ENCODE data around the gene FAM120A. TPM values are rescaled to one million over a fixed set of nuclear protein-coding genes. Genes with fewer than 3 reads are reported as not detected.

FAM120A gene
- total RNA-seq, 1 donor from 2014 or later = 147 TPM

DNA sequence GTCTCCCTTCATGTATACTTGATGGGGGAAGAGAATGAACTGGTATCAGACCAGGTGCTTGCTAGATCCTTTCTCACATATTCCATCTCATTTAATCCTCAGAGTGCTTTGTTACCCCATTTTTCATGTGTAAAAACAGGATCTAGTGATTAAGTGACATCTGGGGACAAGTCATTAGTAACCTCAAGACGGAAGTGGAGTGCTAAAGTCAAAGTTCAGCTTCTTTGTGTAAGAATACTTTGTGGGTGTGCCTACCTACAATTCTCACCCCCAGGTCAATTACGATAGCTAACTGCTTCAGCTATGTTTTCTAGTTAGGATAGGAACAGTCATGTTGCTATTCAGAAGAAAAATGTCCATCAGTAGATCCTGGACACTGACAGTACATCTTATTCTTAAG lies 5.0 kb downstream of the FAM120A start:
- H3K4me3 Mint-ChIP-seq = peak overlapping the region; percentile 6

DNA sequence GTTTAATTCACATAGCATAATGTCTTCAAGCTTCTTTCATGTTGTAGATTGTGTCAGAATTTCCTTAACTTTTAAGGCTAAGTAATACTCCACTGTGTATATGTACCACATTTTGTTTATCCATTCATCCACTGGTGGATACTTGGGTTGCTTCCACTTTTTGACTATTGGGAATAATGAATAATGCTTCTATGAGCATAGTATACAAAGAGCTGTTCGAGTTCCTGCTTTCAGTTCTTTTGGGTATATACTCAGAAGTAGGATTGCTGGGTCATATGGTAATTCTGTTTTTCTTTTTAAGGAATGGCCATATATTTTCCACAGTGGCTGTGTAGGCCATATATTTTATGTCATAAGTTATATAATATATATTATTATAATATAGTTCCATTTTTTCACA lies 5.5 kb downstream of the FAM120A start:
- H3K36me3 Mint-ChIP-seq (ENCODE audit: low read depth) = peaks cover 51% of the 10 kb centered on the region
- intact Hi-C loops (cut with micrococcal nuclease) = no loop called here
- no peak overlapping the region for H3K27ac Mint-ChIP-seq
- peaks cover 62% of the 10 kb centered on the region for H3K4me1 Mint-ChIP-seq
- no peak for DNase-seq
- no peak overlapping the region for H3K4me3 Mint-ChIP-seq
- H3K27me3 Mint-ChIP-seq = no peaks in the 10 kb centered on the region
- no peaks in the 10 kb centered on the region for H3K9me3 Mint-ChIP-seq

More for the DNA sequence above, 5.0 kb downstream of the FAM120A start:
- Mint-ChIP-seq H3K9me3 (no peaks in the 10 kb centered on the region), H3K27me3 (no peaks in the 10 kb centered on the region), H3K27ac (no peak overlapping the region), H3K4me1 (peaks cover 60% of the 10 kb centered on the region), H3K36me3 (ENCODE audit: low read depth) (peaks cover 51% of the 10 kb centered on the region)
- intact Hi-C loops (cut with micrococcal nuclease) = no loop called here
- no peak for DNase-seq

DNA sequence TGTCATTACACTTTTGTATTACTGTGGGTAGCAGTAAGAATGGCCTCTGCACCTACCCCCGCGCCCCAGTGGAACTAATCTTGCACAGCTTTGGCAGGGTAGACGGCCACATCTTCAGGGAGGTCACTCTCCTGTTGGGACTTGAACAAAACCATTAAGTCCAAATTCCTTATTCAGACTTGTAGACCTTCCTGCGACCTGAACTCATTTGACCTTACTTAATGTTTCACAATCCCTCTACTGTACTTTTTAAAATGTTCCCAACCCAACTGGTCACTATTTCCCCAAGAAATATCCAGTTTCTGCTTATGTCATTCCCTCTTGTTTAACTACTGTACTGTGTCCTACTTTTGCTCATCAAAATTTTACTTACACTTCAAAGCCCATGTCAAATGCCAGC lies 7.2 kb downstream of the FAM120A start:
- intact Hi-C loops (cut with micrococcal nuclease) = no loop called here
- Mint-ChIP-seq H3K27ac (no peak overlapping the region), H3K36me3 (ENCODE audit: low read depth) (peaks cover 41% of the 10 kb centered on the region)

DNA sequence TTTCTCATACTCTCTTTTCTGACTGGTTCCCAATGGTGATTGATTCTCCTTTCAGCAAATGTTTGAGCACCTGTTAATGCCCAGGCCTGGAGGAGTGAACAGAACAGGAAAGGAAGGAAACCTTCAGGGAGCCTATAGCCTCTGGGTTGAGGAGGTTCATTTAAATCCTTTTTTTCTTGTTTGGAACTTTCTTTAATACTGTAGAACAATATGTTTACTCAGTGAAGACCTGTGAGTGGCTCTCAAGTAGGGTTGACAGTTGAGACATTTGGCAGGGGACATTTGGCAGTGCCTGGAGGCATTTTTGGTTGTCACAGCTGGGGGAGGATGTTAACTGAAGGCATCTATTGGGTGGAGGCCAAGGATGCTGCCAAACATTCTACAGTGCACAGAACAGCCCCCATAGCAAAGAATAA lies 8.0 kb downstream of the FAM120A start:
- intact Hi-C loops (cut with micrococcal nuclease) = no loop called here
- no peak overlapping the region for H3K4me3 Mint-ChIP-seq
- H3K27ac Mint-ChIP-seq = no peak overlapping the region
- peaks cover 74% of the 10 kb centered on the region for H3K4me1 Mint-ChIP-seq
- no peak for DNase-seq
- H3K9me3 Mint-ChIP-seq = peaks cover 3% of the 10 kb centered on the region
- H3K36me3 Mint-ChIP-seq (ENCODE audit: low read depth) = peaks cover 37% of the 10 kb centered on the region
- no peaks in the 10 kb centered on the region for H3K27me3 Mint-ChIP-seq

More for the DNA sequence above, 7.2 kb downstream of the FAM120A start:
- DNase-seq = no peak
- H3K4me1 Mint-ChIP-seq = peaks cover 72% of the 10 kb centered on the region
- H3K9me3 Mint-ChIP-seq = peaks cover 3% of the 10 kb centered on the region
- no peak overlapping the region for H3K4me3 Mint-ChIP-seq
- no peaks in the 10 kb centered on the region for H3K27me3 Mint-ChIP-seq

DNA sequence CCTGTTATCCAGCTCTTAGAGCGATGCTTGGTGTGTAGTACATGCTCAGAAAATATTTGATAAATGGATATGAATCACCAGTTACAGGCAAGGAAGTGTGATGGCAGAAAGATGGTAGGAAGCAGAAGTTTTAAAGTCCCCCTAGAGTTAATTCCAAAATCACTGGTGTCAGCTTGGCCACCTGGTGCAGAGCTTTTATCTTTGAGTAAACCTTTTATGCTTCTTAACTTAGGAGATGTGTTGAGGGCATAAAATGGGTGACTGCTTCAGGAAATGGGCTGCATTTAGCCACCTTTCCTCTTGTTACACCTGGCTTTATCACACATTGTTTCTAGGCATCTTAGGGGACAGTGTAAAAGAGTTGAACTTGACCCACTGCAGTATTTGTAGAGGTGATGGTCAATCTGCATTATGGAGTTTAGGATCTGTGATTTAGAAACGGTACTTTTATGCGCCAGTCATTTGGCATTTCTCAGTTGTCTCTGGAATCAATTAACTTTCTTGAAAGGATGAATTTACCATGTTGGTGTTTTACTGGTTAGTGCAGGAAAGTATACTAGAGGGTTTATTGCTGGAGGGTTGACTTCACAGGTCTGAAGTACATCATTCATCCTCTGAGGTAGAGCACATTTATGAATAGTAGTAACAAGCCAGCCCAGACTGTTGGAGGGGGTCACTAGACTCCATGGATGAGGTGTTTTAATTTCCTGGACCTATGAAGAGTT lies 9.4 kb downstream of the FAM120A start:
- intact Hi-C loops (cut with micrococcal nuclease) = no loop called here
- peak overlapping the region; percentile 54 for H3K27ac Mint-ChIP-seq
- peaks cover 78% of the 10 kb centered on the region for H3K4me1 Mint-ChIP-seq

DNA sequence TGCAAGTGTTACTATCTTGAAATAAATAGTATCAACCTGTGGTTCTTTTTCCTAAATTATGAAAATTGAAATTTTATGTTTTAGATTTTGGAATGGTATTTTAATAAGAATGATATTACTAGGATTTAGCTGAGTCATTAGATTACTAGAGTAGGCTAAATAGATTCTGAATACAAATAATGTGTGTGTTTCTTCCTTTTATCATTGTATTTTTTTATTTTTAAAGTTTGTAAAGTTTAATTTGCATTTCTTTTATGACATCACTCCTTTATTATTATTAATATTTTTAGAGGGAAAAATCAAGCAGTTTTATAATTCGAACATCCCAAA lies 9.9 kb downstream of the FAM120A start:
- H3K36me3 Mint-ChIP-seq (ENCODE audit: low read depth) = peaks cover 36% of the 10 kb centered on the region
- intact Hi-C loops (cut with micrococcal nuclease) = no loop called here
- H3K4me1 Mint-ChIP-seq = peaks cover 80% of the 10 kb centered on the region
- H3K9me3 Mint-ChIP-seq = peaks cover 3% of the 10 kb centered on the region
- H3K4me3 Mint-ChIP-seq = no peak overlapping the region
- H3K27me3 Mint-ChIP-seq = no peaks in the 10 kb centered on the region
- no peak for DNase-seq
- H3K27ac Mint-ChIP-seq = no peak overlapping the region

More for the DNA sequence above, 9.4 kb downstream of the FAM120A start:
- H3K9me3 Mint-ChIP-seq = peaks cover 3% of the 10 kb centered on the region
- peak overlapping the region; percentile 32 for H3K4me3 Mint-ChIP-seq
- no peaks in the 10 kb centered on the region for H3K27me3 Mint-ChIP-seq
- no peak for DNase-seq
- H3K36me3 Mint-ChIP-seq (ENCODE audit: low read depth) = peaks cover 38% of the 10 kb centered on the region

DNA sequence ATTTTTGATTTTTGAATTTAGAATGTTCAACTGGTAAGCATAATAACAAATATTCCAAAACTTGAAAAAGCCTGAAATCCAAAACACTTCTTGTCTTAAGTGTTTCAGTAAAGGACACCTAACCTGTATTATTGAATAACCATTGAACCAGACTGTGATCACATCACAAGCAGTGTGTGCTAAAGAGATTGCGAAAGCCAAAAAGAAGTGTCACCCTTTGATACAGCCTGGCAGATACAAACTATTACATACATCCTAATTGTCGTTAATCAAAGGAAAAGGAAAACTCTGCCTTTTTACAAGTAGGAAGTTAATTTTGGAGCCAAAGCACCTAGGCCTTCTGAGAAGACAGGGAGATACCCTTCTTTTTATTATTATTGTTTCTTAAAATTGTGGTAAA lies 10.3 kb downstream of the FAM120A start:
- Mint-ChIP-seq H3K27ac (no peak overlapping the region), H3K4me3 (no peak overlapping the region), H3K4me1 (peaks cover 80% of the 10 kb centered on the region), H3K36me3 (ENCODE audit: low read depth) (peaks cover 34% of the 10 kb centered on the region), H3K9me3 (peaks cover 3% of the 10 kb centered on the region), H3K27me3 (no peaks in the 10 kb centered on the region)
- DNase-seq = no peak
- intact Hi-C loops (cut with micrococcal nuclease) = loop anchor here (2.0 kb wide), 1 partner anchor 39 kb away; no protein-coding TSS in a partner anchor

DNA sequence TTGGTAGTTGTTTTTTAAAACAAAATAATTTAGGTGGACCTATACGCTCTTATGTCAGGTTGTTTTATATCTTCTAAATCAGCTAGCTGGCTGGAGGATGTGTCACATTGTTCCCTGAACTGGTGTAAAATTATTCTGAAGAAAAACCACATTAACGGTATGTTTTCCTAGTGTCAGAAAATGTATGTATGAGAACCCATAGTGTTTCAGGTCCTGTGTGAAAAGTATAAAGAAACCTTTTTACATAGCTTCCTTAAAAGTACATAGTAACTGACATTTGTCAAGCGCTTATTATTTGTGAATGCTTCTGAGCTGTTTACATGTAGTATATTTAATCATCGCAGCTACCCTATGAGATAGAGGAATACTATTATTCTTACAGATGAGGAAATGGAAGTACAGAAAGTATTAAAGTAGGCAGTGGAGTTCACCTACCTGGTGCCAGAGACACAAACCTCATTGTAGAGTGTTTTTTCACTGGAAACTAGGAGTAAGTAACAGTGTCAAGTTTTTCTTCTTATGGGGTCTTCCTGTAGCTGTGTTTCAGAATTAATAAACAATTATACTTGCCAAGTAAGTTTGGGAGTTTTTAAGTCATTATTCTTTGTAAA lies 12.3 kb downstream of the FAM120A start:
- peaks cover 3% of the 10 kb centered on the region for H3K9me3 Mint-ChIP-seq
- intact Hi-C loops (cut with micrococcal nuclease) = loop anchor here (1.0 to 2.0 kb wide), 2 partner anchors 10 to 37 kb away; partner anchors contain the start of gene FAM120AOS
- peak overlapping the region; percentile 91 for H3K27ac Mint-ChIP-seq
- peaks cover 83% of the 10 kb centered on the region for H3K4me1 Mint-ChIP-seq
- H3K4me3 Mint-ChIP-seq = peak overlapping the region; percentile 80
- no peaks in the 10 kb centered on the region for H3K27me3 Mint-ChIP-seq
- no peak for DNase-seq
- peaks cover 26% of the 10 kb centered on the region for H3K36me3 Mint-ChIP-seq (ENCODE audit: low read depth)

DNA sequence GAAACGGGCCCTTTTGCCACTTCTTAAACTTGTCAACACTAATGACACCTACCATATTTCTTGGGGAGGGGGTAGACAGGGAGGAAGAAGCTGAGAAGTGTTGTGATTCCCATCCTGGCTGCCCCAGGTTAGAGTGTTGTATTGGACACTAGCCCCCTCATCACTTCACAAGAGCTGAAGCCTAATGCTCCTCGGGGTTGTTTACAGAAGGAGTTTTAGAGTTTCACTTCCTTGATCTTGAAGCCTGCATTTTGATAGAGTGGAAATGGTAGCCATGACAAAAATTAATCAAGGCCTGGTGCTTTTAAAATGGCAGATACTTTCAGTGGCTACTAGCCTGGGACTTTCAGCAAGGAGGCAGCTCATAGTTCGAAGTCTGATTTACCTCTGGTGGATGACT lies 12.9 kb downstream of the FAM120A start:
- peaks cover 3% of the 10 kb centered on the region for H3K9me3 Mint-ChIP-seq
- peaks cover 21% of the 10 kb centered on the region for H3K36me3 Mint-ChIP-seq (ENCODE audit: low read depth)
- DNase-seq = peak; percentile 66
- H3K27ac Mint-ChIP-seq = peak overlapping the region; percentile 91
- H3K4me3 Mint-ChIP-seq = peak overlapping the region; percentile 80
- intact Hi-C loops (cut with micrococcal nuclease) = no loop called here
- H3K27me3 Mint-ChIP-seq = no peaks in the 10 kb centered on the region
- H3K4me1 Mint-ChIP-seq = peaks cover 81% of the 10 kb centered on the region

DNA sequence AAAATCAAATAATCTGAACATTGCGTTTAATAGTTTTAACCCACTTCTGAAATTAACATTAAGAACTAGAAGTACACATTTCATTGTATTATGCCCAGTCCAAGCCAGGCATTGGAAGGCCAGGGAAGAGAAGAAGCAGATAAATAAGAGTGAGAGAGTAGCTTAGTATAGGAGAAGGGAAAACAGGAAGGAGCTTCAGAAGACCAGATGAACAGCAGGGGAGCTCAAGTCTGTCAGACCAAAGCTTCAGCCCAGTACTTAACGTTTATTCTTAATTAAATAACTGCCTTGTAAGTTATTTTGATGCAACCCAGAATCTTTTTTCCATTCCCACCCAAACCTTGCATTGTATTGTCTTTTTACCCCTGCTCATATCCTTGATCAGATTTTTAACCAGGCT lies 13.4 kb downstream of the FAM120A start:
- peaks cover 79% of the 10 kb centered on the region for H3K4me1 Mint-ChIP-seq
- H3K4me3 Mint-ChIP-seq = peak overlapping the region; percentile 80
- H3K36me3 Mint-ChIP-seq (ENCODE audit: low read depth) = peaks cover 21% of the 10 kb centered on the region
- H3K9me3 Mint-ChIP-seq = peaks cover 3% of the 10 kb centered on the region
- intact Hi-C loops (cut with micrococcal nuclease) = no loop called here
- H3K27ac Mint-ChIP-seq = peak overlapping the region; percentile 91
- no peaks in the 10 kb centered on the region for H3K27me3 Mint-ChIP-seq
- no peak for DNase-seq

DNA sequence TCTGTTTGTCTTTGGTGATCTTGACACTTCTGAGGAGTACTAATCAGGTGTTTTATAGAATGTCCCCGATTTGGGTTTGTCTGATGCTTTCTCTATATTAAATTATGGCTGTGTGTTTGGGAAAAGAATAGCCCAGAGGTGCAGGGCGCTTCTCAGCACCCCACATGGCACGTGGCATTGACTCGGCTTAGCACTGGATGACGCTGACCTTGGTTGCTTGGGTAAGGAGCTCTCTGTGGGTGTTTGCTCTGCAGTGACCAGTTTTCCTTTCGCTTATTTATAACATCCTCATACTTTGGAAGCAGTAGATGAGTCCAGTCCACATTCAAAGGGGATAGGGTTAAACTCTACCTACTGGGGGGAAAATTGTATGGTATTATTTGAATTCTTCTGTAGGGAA lies 14.4 kb downstream of the FAM120A start:
- H3K4me3 Mint-ChIP-seq = peak overlapping the region; percentile 24

DNA sequence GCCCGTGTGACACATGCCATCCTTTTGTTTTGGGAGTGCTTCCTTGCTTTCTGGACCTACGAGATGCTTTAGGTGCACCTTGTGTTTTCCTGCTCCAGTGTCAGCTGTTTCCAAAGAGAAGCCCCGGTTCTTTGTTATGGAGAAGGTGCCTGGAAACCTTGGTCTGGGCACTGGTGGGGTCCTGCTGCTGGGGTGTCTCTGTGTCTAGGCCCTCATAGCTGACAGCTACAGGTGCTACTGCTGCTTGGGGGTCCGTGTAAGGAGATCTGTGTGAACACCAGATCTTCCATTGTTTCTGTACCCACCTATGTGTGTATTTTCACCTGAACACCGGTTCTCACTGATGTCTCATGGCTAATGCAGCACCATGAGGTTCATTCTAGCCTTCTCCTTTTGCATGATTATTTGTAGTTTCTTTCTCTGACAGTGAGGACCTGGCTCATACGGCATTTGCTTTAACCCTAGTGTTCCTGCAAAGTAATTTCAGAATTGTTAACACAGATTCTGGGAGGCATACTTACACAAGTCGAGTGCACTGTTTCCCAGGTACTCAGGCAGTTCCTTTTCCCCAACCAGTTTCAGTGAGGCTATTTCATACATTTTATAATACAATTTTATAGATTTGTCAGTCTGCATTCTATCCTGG lies 15.1 kb downstream of the FAM120A start:
- Mint-ChIP-seq H3K4me1 (peaks cover 79% of the 10 kb centered on the region), H3K36me3 (ENCODE audit: low read depth) (peaks cover 26% of the 10 kb centered on the region), H3K27me3 (no peaks in the 10 kb centered on the region), H3K9me3 (peaks cover 3% of the 10 kb centered on the region), H3K27ac (peak overlapping the region; percentile 4), H3K4me3 (peak overlapping the region; percentile 17)
- intact Hi-C loops (cut with micrococcal nuclease) = no loop called here
- DNase-seq = peak; percentile 54

More for the DNA sequence above, 14.4 kb downstream of the FAM120A start:
- Mint-ChIP-seq H3K27ac (peak overlapping the region; percentile 44), H3K36me3 (ENCODE audit: low read depth) (peaks cover 23% of the 10 kb centered on the region), H3K4me1 (peaks cover 79% of the 10 kb centered on the region), H3K27me3 (no peaks in the 10 kb centered on the region), H3K9me3 (peaks cover 3% of the 10 kb centered on the region)
- intact Hi-C loops (cut with micrococcal nuclease) = no loop called here
- DNase-seq = peak; percentile 54

DNA sequence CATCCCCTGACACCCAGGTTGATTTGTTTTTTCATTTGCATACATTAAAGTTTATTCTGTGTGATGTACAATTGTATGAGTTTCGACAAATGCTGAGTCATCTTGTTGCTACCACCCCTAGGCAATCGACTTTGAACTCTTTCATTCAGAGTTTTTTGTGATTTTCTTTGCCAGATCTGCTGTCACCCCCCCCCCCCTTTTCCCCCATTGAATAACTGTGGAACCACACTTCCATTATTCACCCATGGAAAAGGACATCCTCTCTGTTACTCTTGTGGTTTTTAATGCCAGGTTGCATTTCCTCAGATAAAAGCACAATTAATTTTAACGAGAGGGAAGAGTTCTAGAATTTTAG lies 15.6 kb downstream of the FAM120A start:
- Mint-ChIP-seq H3K4me1 (peaks cover 76% of the 10 kb centered on the region), H3K27ac (peak overlapping the region; percentile 32), H3K27me3 (no peaks in the 10 kb centered on the region), H3K4me3 (peak overlapping the region; percentile 17), H3K36me3 (ENCODE audit: low read depth) (peaks cover 27% of the 10 kb centered on the region), H3K9me3 (peaks cover 3% of the 10 kb centered on the region)
- intact Hi-C loops (cut with micrococcal nuclease) = no loop called here
- no peak for DNase-seq

DNA sequence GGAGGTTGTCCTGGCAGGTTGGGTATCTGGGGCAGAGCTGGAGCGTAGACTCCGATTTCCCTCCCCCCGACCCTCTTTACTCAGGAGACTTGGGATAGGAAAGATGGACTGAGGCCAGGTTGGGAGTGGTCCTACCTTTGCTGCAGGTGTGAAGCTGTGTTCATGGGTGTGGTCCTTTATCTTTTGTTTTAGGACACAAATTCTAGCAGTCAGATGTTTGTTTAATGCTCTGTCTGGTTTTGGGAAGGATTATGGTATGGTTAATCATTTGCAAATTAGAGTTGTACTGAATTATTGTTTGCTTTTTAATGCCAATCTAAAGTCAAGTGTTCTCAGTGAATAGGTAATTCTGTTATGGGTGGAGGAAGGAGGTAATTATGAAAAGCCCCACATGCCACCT lies 16.0 kb downstream of the FAM120A start:
- DNase-seq = peak; percentile 53
- Mint-ChIP-seq H3K36me3 (ENCODE audit: low read depth) (peaks cover 30% of the 10 kb centered on the region), H3K27me3 (no peaks in the 10 kb centered on the region), H3K9me3 (peaks cover 2% of the 10 kb centered on the region), H3K27ac (peak overlapping the region; percentile 32), H3K4me3 (peak overlapping the region; percentile 17), H3K4me1 (peaks cover 78% of the 10 kb centered on the region)
- intact Hi-C loops (cut with micrococcal nuclease) = no loop called here
